Measurements from ENCODE around the gene SLC26A4.
"Not testable (repeated sequence)": the region's sequence is repeated elsewhere in the genome, so short reads cannot be mapped to it uniquely, and the experiment has no call there.

Gene SLC26A4

DNA sequence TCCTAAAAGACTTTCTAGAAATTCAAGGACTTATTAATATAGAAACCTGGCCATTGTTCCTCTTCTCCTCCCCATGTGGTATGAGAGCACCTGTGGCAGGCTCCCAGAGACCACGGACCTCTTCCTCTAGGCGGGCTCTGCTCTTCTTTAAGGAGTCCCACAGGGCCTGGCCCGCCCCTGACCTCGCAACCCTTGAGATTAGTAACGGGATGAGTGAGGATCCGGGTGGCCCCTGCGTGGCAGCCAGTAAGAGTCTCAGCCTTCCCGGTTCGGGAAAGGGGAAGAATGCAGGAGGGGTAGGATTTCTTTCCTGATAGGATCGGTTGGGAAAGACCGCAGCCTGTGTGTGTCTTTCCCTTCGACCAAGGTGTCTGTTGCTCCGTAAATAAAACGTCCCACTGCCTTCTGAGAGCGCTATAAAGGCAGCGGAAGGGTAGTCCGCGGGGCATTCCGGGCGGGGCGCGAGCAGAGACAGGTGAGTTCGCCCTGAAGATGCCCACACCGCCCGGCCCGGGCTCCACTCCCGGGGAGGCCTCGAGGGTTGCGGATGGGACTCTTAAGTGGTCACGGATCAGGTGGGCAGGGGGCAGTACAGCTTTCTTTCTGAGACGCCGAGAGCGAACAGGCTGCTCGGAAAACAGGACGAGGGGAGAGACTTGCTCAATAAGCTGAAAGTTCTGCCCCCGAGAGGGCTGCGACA lies at the start of gene SLC26A4:
Gene SLC26A4 (plus strand): TSS at position 448 of the 700 bp plus-strand sequence. CDS start 814 bp downstream, outside the sequence.
- no peak for DNase-seq

GRCh38 chr7:107613439-107613838 lies 47.2 kb upstream of the SLC26A4 start:
- DNase-seq = no peak

- no peak for DNase-seq
Measured at GRCh38 chr7:107613948-107614347, 46.7 kb upstream of the SLC26A4 start.

DNA sequence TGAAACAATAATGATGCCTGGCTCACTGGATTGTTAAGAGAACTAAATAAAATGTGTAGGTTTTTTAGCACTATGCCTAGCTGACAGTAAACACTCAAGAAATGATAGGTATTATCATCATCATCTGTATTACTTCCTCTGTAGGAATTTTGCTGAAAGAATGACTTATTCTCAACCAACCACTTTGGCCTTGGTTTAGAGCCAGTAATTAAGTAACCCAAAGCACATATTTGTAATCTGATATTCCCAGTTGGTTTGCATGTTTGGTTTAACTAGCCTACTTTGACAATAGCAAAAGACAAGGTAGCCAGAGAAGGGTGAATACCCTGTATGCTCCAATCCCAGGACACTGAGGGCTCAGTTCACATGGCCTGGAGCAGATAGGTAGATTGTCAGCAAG lies 46.2 kb upstream of the SLC26A4 start:
- DNase-seq = peak; percentile 9

- DNase-seq = no peak
Measured at GRCh38 chr7:107615910-107616680, 44.5 kb upstream of the SLC26A4 start.

- DNase-seq = no peak
Measured at GRCh38 chr7:107622429-107622828, 38.2 kb upstream of the SLC26A4 start.

- no peak for DNase-seq
Measured at GRCh38 chr7:107622894-107623293, 37.7 kb upstream of the SLC26A4 start.

GRCh38 chr7:107627002-107627401 lies 33.6 kb upstream of the SLC26A4 start:
- no peak for DNase-seq

DNA sequence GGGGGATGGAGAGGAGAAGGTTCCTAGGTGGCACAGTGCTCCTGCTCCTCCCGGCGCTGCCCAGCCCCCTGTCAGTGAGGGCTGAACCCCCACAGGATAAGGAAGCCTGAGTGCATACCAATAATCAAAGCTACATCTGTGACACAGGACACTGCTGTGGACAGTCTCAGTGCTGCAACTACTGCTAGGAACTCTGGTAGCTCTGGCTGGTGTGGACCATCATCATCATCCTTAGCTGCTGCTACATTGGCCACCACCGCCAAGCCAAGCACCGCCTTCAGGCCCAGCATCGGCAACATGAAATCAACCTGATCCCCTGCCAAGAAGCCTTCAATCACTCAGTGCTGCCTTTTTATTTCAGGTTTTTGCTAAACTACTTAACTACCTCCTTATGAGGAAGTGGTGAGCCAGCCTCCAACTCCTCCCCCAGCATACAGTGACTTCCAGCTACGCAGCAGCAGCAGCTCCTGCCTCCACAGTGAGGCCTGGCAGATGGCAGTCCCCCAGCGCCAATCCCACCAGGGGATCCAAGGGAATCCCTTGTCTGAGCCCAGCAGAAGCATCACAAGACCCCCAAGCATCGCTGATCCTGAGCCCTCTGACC lies 32.1 kb upstream of the SLC26A4 start:
- DNase-seq = no peak

GRCh38 chr7:107630342-107630741 lies 30.3 kb upstream of the SLC26A4 start:
- DNase-seq = no peak

GRCh38 chr7:107631588-107632491 lies 28.8 kb upstream of the SLC26A4 start:
- DNase-seq = no peak

DNA sequence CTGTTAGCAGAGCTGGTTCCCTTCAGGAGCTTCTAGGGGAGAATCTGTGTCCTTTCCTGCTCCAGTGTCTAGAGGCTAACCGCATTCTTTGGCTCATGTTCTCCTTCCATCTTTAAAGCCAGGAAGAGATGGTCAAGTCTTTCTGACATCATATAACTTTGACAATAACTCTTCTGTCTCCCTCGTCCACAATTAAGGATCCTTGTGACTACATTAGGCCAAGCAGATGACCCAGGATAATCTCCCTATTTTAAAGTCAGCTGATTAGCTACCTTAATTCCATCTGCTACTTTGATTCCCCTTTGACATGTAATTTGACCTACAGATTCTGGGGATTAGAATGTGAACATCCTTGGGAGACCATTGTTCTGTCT lies 28.1 kb upstream of the SLC26A4 start:
- no peak for DNase-seq

GRCh38 chr7:107638594-107638993 lies 22.0 kb upstream of the SLC26A4 start:
- no peak for DNase-seq

DNA sequence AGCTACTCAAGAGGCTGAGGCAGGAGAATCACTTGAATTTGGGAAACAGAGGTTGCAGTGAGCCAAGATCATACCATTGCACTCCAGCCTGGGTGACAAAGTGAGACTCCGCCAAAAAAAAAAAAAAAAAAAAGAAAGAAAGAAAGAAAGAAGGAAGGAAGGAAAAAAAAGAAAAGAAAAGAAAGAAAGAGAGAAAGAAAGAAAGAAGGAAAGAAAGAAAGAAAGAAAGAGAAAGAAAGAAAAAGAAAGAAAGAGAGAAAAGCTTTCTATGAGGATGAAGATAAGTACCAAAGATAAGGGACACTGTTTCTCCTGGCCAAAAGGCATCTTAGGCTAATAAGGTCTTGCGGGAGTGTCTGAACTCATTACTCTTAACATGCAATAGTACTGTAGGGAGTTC lies 21.6 kb upstream of the SLC26A4 start:
- not testable (repeated sequence) for DNase-seq

DNA sequence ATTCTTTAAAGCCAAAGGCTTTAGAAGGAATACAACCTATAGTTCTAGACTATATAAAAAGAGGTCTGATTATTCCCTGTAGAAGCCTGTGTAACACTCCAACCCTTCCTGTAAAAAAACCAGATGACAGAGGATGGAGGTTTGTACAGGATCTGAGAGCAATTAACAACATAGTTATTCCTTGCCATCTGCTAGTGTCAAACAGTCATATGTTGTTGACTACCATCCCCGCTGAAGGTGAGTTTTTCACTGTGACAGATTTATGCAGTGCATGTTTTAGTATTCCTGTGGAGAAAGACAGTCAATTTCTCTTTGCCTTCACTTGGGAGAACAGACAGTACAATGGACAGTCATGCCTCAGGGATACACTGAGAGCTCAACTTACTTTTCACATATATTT lies 19.0 kb upstream of the SLC26A4 start:
- DNase-seq = no peak

GRCh38 chr7:107642501-107642900 lies 18.1 kb upstream of the SLC26A4 start:
- no peak for DNase-seq

GRCh38 chr7:107643407-107643806 lies 17.2 kb upstream of the SLC26A4 start:
- no peak for DNase-seq

GRCh38 chr7:107643938-107644308 lies 16.7 kb upstream of the SLC26A4 start:
- no peak for DNase-seq

DNA sequence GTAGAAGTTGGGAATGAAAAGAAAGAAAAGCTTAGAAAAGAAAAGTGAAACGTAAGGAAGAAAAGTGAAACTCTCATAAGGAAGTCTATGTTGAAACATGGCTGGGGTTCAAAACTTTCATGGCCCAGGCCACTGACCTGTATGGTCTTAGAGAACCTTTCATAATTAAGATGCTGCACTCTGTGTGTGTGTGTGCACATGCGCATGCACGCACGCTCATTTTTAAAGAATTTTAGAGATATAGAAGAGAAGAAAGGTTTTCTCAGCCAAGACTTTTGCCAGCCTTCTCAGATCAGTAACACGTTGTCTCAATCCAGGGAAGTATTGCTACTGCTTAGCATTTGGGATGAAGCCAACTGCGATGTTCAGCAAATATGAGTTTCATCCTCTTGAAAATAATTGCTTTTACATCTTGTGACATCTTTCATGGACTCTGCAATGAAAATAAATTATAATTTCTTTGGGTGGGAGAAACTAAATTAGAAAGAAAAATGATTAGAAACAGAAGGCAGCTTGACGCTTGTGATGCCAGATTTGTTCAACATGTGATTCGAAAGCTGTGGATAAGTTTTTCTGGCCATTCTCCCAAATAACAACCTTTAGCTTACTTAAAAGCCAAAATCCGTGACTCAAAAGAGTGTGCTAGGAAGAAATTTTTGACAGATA lies 16.2 kb upstream of the SLC26A4 start:
- no peak for DNase-seq

DNA sequence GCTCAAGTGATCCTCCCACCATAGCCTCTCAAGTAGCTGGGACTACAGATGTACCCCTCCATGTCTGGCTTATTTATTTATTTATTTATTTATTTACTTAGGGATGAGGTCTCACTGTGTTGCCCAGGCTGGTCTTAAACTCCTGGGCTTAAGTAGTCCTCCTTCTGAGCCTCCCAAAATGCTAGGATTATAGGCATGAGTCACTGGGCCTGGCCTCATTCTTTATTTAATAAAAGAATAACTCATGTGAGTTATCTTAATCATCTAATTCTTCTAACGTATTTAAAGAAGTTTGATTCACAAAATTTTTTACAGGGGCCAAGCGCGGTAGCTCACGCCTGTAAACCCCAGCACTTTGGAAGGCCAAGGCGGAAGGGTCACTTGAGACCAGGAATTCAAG lies 8.0 kb upstream of the SLC26A4 start:
- DNase-seq = no peak

- DNase-seq = no peak
Measured at GRCh38 chr7:107658467-107658866, 2.2 kb upstream of the SLC26A4 start.

GRCh38 chr7:107659666-107660065 lies 962 bp upstream of the SLC26A4 start:
- DNase-seq = no peak
